Astrocyte (in vitro differentiated cells and primary cell): Measurements from ENCODE around the gene MBNL3.
A peak's percentile ranks its signal among the peaks of the same experiment; 100 is the strongest.

Experiments
- CTCF ChIP-seq: IDR thresholded peaks from 2 replicates; pipeline ENCODE4 v1.5.1; 2011; ENCODE audit warnings: low read depth, mild to moderate bottlenecking, inconsistent platforms, low read length, moderate library complexity; ENCODE audit not compliant: insufficient read depth
- EZH2 ChIP-seq: IDR thresholded peaks from 2 replicates; pipeline ENCODE4 v1.6.1; 2012; ENCODE audit warnings: mild to moderate bottlenecking, low read length, inconsistent platforms; ENCODE audit not compliant: insufficient read depth

GRCh38 chrX:132463411-132463810, 25.4 kb downstream of the MBNL3 start:
- peak; percentile 21 for TF ChIP-seq CTCF
- no peak for TF ChIP-seq EZH2
